Type B pancreatic cell (in vitro differentiated cells): ENCODE data around the gene ZNF132. TPM values are rescaled to one million over a fixed set of nuclear protein-coding genes. Genes with fewer than 3 reads are reported as not detected.

Source experiments
- DNase-seq: peaks from one replicate; pipeline ENCODE4 v3.0.0; 2021; ENCODE audit warnings: mixed read lengths; ENCODE audit not compliant: unreplicated experiment; ENCODE audit errors: extremely low spot score
- H3K27ac Mint-ChIP-seq: 2 replicates; pipeline ENCODE4 v1.8.0; 2021; ENCODE audit warnings: mild to moderate bottlenecking, mixed read lengths
- H3K27me3 Mint-ChIP-seq: 2 replicates; pipeline ENCODE4 v1.8.0; 2021; ENCODE audit warnings: mixed read lengths
- H3K36me3 Mint-ChIP-seq: 2 replicates; pipeline ENCODE4 v1.8.0; 2021; ENCODE audit warnings: mixed read lengths
- H3K4me1 Mint-ChIP-seq: one replicate; pipeline ENCODE4 v1.8.0; 2021; ENCODE audit warnings: mixed read lengths; ENCODE audit not compliant: unreplicated experiment
- H3K4me3 Mint-ChIP-seq: 2 replicates; pipeline ENCODE4 v1.8.0; 2021; ENCODE audit warnings: mild to moderate bottlenecking, mixed read lengths
- H3K9me3 Mint-ChIP-seq: 2 replicates; pipeline ENCODE4 v1.8.0; 2021; ENCODE audit warnings: mixed read lengths
- total RNA-seq: library from RNA; stranded (reverse); gene quantifications from 2 replicates; pipeline ENCODE4 v1.2.1, GENCODE V29; 2021; ENCODE audit warnings: low replicate concordance
- TF ChIP-seq, protein P1 (sequence below): fragments of 200-600 bp; sonication (generic); conservative IDR thresholded peaks from 2 replicates; pipeline ENCODE4 v1.5.0; 2021; ENCODE audit warnings: antibody characterized with exemption, mild to moderate bottlenecking

ZNF132 gene
- total RNA-seq, 1 donor from 2014 or later: 6.0 TPM

DNA sequence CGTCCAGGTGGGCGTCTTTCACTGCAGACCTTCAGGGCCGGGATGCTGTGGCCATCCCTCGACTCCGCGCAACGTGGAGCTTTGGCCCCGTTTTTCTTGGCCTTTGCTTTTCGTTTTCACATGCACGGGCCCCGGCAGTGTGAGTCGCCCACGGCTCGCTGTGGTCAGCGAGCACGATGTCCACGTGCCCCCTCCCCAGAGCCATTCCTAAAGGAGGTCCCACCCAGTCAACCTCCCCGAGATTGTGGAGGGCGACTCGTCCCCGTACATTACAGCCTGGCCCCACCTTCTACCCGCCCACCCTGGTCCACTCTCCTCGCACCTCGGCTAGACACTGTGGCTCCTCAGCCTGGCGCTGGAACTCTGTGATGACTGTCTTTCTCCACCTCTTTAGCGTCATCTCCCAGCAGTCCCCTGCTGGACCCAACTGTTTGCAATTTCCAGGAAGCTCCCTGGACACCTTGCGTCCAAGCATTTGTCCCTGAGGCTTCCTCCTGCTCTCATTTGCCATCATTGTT lies 36.6 kb upstream of the ZNF132 start:
- Mint-ChIP-seq H3K4me3 (peak overlapping the region; percentile 96), H3K9me3 (no peaks in the 10 kb centered on the region), H3K4me1 (peaks cover 10% of the 10 kb centered on the region), H3K27ac (peak overlapping the region; percentile 90), H3K36me3 (no peaks in the 10 kb centered on the region), H3K27me3 (no peaks in the 10 kb centered on the region)
- TF ChIP-seq, protein P1, sequence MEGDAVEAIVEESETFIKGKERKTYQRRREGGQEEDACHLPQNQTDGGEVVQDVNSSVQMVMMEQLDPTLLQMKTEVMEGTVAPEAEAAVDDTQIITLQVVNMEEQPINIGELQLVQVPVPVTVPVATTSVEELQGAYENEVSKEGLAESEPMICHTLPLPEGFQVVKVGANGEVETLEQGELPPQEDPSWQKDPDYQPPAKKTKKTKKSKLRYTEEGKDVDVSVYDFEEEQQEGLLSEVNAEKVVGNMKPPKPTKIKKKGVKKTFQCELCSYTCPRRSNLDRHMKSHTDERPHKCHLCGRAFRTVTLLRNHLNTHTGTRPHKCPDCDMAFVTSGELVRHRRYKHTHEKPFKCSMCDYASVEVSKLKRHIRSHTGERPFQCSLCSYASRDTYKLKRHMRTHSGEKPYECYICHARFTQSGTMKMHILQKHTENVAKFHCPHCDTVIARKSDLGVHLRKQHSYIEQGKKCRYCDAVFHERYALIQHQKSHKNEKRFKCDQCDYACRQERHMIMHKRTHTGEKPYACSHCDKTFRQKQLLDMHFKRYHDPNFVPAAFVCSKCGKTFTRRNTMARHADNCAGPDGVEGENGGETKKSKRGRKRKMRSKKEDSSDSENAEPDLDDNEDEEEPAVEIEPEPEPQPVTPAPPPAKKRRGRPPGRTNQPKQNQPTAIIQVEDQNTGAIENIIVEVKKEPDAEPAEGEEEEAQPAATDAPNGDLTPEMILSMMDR: no peak
- DNase-seq: no peak

- Mint-ChIP-seq H3K4me1 (peaks cover 10% of the 10 kb centered on the region), H3K4me3 (peak within 1 kb of the TSS; percentile 96), H3K27ac (peak within 1 kb of the TSS; percentile 93), H3K36me3 (no peaks in the 10 kb centered on the region), H3K27me3 (no peaks in the 10 kb centered on the region), H3K9me3 (no peaks in the 10 kb centered on the region)
- TF ChIP-seq, protein P1: no peak
- peak; percentile 95 for DNase-seq
Observed at GRCh38 chr19:58475714-58476497, 36.0 kb upstream of the ZNF132 start, which contains the start of gene ZNF446. Gene ZNF446 (plus strand): TSS chr19:58476352. CDS start chr19:58477219, 867 bp downstream.

DNA sequence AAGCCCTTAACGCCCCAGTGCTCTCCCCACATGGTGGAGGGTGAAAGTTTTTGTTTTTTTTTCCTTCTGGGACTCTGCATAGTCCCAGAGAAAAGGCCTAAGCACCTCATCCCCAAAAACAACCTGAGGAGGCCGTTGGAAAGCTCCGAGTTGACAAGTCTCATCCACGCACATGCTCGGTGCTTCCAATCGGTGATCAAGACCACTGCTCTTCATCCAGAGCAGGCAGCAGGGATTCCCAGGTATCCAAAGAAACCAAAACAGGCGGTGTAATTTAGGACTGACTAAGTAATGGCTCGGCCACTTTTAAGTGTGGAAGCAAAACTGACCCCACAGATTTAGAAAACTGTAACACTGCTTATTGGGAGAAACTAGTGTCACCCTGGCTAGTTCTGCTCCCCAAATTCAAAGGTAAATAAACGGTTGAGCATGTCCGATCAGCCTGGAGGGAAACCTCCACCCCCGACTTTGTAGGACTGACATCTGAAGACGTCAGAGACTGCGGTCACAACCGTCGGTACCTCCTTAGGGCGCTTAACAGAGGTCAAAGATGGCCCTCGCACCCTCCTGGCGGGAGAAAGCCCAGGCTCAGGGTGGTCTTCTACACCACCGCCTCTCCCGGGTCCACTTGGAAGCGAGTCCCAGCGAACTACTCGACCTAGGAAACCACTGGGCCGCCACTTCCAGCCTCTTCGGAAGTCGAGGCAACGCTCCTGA lies 35.2 kb upstream of the ZNF132 start:
- no peak for DNase-seq
- no peaks in the 10 kb centered on the region for H3K27me3 Mint-ChIP-seq

DNA sequence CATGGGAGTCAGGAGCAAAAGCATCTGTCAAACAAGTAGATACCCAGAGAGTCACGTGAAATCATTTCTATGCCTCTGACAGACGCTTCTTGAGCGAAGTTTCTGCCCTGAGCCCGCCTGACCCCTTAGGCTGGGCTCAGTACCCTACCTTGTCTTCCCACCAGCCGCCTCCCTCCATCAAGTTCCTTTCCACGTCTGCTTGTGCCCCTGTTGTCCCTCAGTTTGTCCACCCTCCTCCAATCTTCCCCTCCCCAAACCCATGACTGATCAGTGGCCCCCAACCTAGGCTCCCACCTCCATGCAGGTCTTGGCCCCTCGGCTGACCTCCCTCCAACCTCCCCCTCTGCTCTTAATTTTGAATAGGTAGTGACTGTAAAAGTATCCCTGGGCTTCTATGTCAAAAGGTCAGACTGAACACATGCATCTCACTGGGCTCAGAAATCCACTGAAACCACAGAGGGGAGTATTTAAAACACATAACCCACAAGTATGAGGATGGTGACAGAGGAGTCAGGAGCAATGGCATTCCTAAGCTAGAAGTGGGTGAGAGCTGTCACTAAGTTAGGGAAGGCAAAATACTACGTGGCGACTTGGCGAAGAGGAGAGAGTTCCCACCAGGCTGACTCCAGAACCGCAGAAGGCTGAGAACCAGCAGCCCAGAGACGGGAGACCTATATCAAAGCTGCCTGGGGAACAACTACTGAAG lies 34.5 kb upstream of the ZNF132 start:
- Mint-ChIP-seq H3K27me3 (no peaks in the 10 kb centered on the region), H3K4me3 (peak overlapping the region; percentile 96), H3K27ac (peak overlapping the region; percentile 70), H3K36me3 (no peaks in the 10 kb centered on the region), H3K9me3 (no peaks in the 10 kb centered on the region), H3K4me1 (peaks cover 10% of the 10 kb centered on the region)
- no peak for DNase-seq
- TF ChIP-seq, protein P1: no peak

More for the DNA sequence above, 35.2 kb upstream of the ZNF132 start:
- Mint-ChIP-seq H3K36me3 (no peaks in the 10 kb centered on the region), H3K9me3 (no peaks in the 10 kb centered on the region), H3K4me3 (peak overlapping the region; percentile 96), H3K27ac (peak overlapping the region; percentile 93), H3K4me1 (peaks cover 10% of the 10 kb centered on the region)
- TF ChIP-seq, protein P1: no peak

GRCh38 chr19:58473775-58474174 lies 33.8 kb upstream of the ZNF132 start:
- Mint-ChIP-seq H3K27ac (no peak overlapping the region), H3K4me3 (peak overlapping the region; percentile 55), H3K27me3 (no peaks in the 10 kb centered on the region), H3K4me1 (peaks cover 10% of the 10 kb centered on the region), H3K9me3 (no peaks in the 10 kb centered on the region), H3K36me3 (no peaks in the 10 kb centered on the region)
- DNase-seq: no peak
- TF ChIP-seq, protein P1: no peak
